Omental fat pad (tissue), 4 donors: Measurements from ENCODE around the gene NID2. TPM values are rescaled to one million over a fixed set of nuclear protein-coding genes. Genes with fewer than 3 reads are reported as not detected.

Source experiments
- ATAC-seq: fragments of 150-250 bp; one replicate; pipeline ENCODE4 v1.9.1; 2016; ENCODE audit warnings: mild to moderate bottlenecking, moderate library complexity; ENCODE audit not compliant: low FRiP score
- DNase-seq: peaks from one replicate; pipeline ENCODE4 v3.0.0-alpha.2; 2019; ENCODE audit warnings: low spot score
- CTCF ChIP-seq, 3 donors: fragments of 450-650 bp; IDR thresholded peaks; one replicate each; pipeline ENCODE4 v1.5.1; 2016 to 2017; ENCODE audit warnings: antibody characterized with exemption in 3 of 3, mild to moderate bottlenecking in 3 of 3, moderate library complexity in 2 of 3
- total RNA-seq, 4 donors: library from RNA; depleted of rRNA; stranded (reverse); fragments of >200 nt; gene quantifications; one replicate each; pipeline ENCODE4 v1.1.0, GENCODE V29; 2016

NID2 gene, protein sequence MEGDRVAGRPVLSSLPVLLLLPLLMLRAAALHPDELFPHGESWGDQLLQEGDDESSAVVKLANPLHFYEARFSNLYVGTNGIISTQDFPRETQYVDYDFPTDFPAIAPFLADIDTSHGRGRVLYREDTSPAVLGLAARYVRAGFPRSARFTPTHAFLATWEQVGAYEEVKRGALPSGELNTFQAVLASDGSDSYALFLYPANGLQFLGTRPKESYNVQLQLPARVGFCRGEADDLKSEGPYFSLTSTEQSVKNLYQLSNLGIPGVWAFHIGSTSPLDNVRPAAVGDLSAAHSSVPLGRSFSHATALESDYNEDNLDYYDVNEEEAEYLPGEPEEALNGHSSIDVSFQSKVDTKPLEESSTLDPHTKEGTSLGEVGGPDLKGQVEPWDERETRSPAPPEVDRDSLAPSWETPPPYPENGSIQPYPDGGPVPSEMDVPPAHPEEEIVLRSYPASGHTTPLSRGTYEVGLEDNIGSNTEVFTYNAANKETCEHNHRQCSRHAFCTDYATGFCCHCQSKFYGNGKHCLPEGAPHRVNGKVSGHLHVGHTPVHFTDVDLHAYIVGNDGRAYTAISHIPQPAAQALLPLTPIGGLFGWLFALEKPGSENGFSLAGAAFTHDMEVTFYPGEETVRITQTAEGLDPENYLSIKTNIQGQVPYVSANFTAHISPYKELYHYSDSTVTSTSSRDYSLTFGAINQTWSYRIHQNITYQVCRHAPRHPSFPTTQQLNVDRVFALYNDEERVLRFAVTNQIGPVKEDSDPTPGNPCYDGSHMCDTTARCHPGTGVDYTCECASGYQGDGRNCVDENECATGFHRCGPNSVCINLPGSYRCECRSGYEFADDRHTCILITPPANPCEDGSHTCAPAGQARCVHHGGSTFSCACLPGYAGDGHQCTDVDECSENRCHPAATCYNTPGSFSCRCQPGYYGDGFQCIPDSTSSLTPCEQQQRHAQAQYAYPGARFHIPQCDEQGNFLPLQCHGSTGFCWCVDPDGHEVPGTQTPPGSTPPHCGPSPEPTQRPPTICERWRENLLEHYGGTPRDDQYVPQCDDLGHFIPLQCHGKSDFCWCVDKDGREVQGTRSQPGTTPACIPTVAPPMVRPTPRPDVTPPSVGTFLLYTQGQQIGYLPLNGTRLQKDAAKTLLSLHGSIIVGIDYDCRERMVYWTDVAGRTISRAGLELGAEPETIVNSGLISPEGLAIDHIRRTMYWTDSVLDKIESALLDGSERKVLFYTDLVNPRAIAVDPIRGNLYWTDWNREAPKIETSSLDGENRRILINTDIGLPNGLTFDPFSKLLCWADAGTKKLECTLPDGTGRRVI (N-terminal part only)
- total RNA-seq: 10 to 100 TPM; 33.3 to 67.0 (median 45.4) TPM

DNA sequence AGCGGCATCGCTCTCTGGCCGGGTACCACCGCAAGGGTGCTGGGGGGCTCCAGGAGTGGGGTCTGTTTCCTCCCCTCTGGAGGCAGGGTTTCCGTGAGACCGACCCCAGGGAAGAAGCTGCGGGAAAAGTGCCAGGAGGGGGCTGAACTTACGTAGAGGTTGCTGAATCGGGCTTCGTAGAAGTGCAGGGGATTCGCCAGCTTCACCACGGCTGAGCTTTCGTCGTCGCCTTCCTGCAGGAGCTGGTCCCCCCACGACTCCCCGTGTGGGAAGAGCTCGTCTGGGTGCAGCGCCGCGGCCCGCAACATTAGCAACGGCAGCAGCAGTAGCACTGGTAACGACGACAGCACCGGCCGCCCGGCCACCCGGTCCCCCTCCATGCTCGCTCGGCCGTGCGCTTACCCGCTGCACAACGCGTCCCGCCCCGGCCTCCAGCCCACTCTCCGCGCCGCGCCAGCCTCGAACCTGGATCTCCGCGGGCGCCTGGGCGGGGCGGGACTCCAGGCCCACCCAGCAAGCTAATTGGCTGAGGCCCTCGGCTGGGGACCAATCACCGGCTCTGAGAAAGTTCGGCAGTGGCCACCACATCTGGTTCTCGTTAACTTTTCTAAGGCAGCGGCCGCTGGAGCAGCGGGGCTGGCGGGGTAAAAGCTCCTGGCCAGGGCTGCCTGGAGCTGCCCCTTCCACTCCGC lies at the start of gene NID2:
NID2 (minus strand) TSS at position 445 of the 692 bp plus-strand sequence; CDS start at position 380, 65 bp downstream.
- peak; percentile 80 for ATAC-seq
- no peak for DNase-seq
- TF ChIP-seq CTCF (IDR thresholded peaks at IDR 0.05): no peak

GRCh38 chr14:52117111-52117832 lies 48.4 kb upstream of the NID2 start:
- DNase-seq (no peak), ATAC-seq (no peak)
- no peak for TF ChIP-seq CTCF (IDR thresholded peaks at IDR 0.05)

DNA sequence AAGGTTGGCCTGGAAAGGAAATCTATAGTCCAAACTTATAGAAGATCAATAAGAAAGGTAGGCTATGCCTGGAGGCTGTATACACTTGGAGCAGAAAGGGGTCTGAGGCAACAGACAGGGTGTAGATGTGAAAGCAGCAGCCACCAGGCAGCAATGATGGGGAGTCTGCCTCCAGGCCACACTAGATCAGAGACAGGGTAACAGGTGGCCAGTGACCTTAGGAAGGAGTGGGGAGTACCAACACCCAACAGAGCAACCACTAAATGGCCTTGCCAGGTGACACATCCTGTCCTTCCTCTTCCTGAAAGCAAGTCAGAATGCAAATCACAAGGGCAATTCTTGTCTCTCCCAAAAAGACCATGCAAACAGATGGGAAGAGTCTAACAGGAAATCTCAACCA lies 46.4 kb upstream of the NID2 start:
- TF ChIP-seq CTCF (IDR thresholded peaks at IDR 0.05): no peak
- no peak for DNase-seq
- no peak for ATAC-seq

- no peak for ATAC-seq
- no peak for TF ChIP-seq CTCF (IDR thresholded peaks at IDR 0.05)
- DNase-seq: no peak
Observed at GRCh38 chr14:52112336-52113018, 43.6 kb upstream of the NID2 start.

DNA sequence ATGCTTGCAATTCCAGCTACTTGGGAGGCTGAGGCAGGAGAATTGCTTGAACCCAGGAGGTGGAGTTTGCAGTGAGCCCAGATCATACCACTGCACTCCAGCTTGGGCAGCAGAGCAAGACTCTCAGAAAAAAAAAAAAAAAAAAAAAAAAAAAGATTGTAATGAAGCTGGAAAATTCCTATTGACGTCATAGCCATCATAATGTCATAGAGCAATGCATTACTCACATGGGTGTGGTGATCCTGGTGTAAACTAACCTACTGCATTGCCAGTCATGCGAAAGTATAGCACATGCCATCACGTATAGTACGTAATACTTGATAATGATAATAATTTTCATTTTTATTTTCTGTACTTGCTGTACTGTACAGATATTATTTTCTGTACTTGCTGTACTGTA lies 42.7 kb upstream of the NID2 start:
- TF ChIP-seq CTCF (IDR thresholded peaks at IDR 0.05): no peak
- DNase-seq (no peak), ATAC-seq (no peak)
